WTC11 (cell line): ENCODE results near the gene NALCN. TPM values are rescaled to one million over a fixed set of nuclear protein-coding genes. Genes with fewer than 3 reads are reported as not detected.

ENCODE experiments used
- ATAC-seq: fragments of 200-7000 bp; cut with Tn5 transposase; 2 replicates; pipeline ENCODE4 v1.10.0; 2021; ENCODE audit warnings: mild to moderate bottlenecking, moderate library complexity
- CTCF ChIA-PET: fragments of 300-600 bp; sonication (Branson Sonifier 250); formaldehyde crosslinking; loops from one replicate; lab custom pipeline; 2021; ENCODE audit warnings: antibody characterized with exemption; lab: Charles Lee
- POLR2A ChIA-PET: fragments of 350-600 bp; sonication (Branson Sonifier 250); formaldehyde crosslinking; loops from one replicate; lab custom pipeline; 2021; ENCODE audit warnings: antibody characterized with exemption; lab: Charles Lee
- DNase-seq: peaks from one replicate; pipeline ENCODE4 v3.0.0; 2021; ENCODE audit warnings: low spot score
- H3K27ac Mint-ChIP-seq: 2 replicates; pipeline ENCODE4 v1.8.0; 2021; ENCODE audit warnings: mixed read lengths
- H3K27me3 Mint-ChIP-seq: 2 replicates; pipeline ENCODE4 v1.8.0; 2021; ENCODE audit warnings: low read depth, mild to moderate bottlenecking, moderate library complexity, mixed read lengths
- H3K36me3 Mint-ChIP-seq: 2 replicates; pipeline ENCODE4 v1.8.0; 2021; ENCODE audit warnings: mixed read lengths
- H3K4me1 Mint-ChIP-seq: 2 replicates; pipeline ENCODE4 v1.8.0; 2022; ENCODE audit warnings: mixed read lengths
- H3K4me3 Mint-ChIP-seq: 2 replicates; pipeline ENCODE4 v1.8.0; 2021; ENCODE audit warnings: mild to moderate bottlenecking, moderate library complexity, mixed read lengths
- H3K9me3 Mint-ChIP-seq: 2 replicates; pipeline ENCODE4 v1.8.0; 2021; ENCODE audit warnings: mixed read lengths
- CBFB ChIP-seq: sonication (generic); formaldehyde crosslinking; IDR thresholded peaks from 2 replicates; pipeline ENCODE4 v1.8.1; 2022; ENCODE audit warnings: mild to moderate bottlenecking, low read depth, missing genetic modification reagents
- CREM ChIP-seq: sonication (generic); formaldehyde crosslinking; IDR thresholded peaks from 2 replicates; pipeline ENCODE4 v1.8.1; 2022; ENCODE audit warnings: mild to moderate bottlenecking, missing genetic modification reagents, moderate library complexity
- OVOL2 ChIP-seq: fragments of 250-450 bp; sonication (Bioruptor Pico); IDR thresholded peaks from 2 replicates; pipeline ENCODE4 v1.9.0; 2021; ENCODE audit warnings: mild to moderate bottlenecking, borderline replicate concordance
- SMAD4 ChIP-seq: sonication (generic); formaldehyde crosslinking; IDR thresholded peaks from 2 replicates; pipeline ENCODE4 v1.8.0; 2022; ENCODE audit warnings: mild to moderate bottlenecking, missing genetic modification reagents
- SP1 ChIP-seq: sonication (generic); formaldehyde crosslinking; conservative IDR thresholded peaks from 2 replicates; pipeline ENCODE4 v1.8.1; 2022; ENCODE audit warnings: missing genetic modification reagents
- ZBTB21 ChIP-seq: sonication (generic); formaldehyde crosslinking; IDR thresholded peaks from 2 replicates; pipeline ENCODE4 v1.8.1; 2023; ENCODE audit warnings: mild to moderate bottlenecking, missing genetic modification reagents, borderline replicate concordance
- ZNF671 ChIP-seq: fragments of 250-450 bp; sonication (Bioruptor Pico); IDR thresholded peaks from 2 replicates; pipeline ENCODE4 v1.8.0; 2021; ENCODE audit warnings: mild to moderate bottlenecking
- total RNA-seq: library from RNA; stranded (reverse); gene quantifications from 3 replicates; pipeline ENCODE4 v1.2.3, GENCODE V29; 2021
- TF ChIP-seq, protein P1 (sequence below): sonication (generic); formaldehyde crosslinking; IDR thresholded peaks from 2 replicates; pipeline ENCODE4 v1.8.1; 2022; ENCODE audit warnings: low read depth, mild to moderate bottlenecking, moderate library complexity, missing genetic modification reagents, borderline replicate concordance
- TF ChIP-seq, protein P2 (sequence below): sonication (generic); formaldehyde crosslinking; IDR thresholded peaks from 2 replicates; pipeline ENCODE4 v1.8.0; 2022; ENCODE audit warnings: mild to moderate bottlenecking, missing genetic modification reagents
- TF ChIP-seq, protein P3 (sequence below): sonication (generic); formaldehyde crosslinking; IDR thresholded peaks from 2 replicates; pipeline ENCODE4 v1.8.1; 2023; ENCODE audit warnings: mild to moderate bottlenecking, missing genetic modification reagents
- TF ChIP-seq, protein P4 (sequence below): sonication (generic); formaldehyde crosslinking; IDR thresholded peaks from 2 replicates; pipeline ENCODE4 v1.8.1; 2023; ENCODE audit warnings: mild to moderate bottlenecking, missing genetic modification reagents, moderate library complexity
- TF ChIP-seq, protein P5 (sequence below): sonication (generic); formaldehyde crosslinking; IDR thresholded peaks from 2 replicates; pipeline ENCODE4 v1.8.0; 2023; ENCODE audit warnings: missing genetic modification reagents
- TF ChIP-seq, protein P6 (sequence below): sonication (generic); formaldehyde crosslinking; IDR thresholded peaks from 2 replicates; pipeline ENCODE4 v1.8.0; 2022; ENCODE audit warnings: mild to moderate bottlenecking, missing genetic modification reagents

Gene NALCN
- total RNA-seq, 1 experiment from 2014 or later = 0.33 TPM

DNA sequence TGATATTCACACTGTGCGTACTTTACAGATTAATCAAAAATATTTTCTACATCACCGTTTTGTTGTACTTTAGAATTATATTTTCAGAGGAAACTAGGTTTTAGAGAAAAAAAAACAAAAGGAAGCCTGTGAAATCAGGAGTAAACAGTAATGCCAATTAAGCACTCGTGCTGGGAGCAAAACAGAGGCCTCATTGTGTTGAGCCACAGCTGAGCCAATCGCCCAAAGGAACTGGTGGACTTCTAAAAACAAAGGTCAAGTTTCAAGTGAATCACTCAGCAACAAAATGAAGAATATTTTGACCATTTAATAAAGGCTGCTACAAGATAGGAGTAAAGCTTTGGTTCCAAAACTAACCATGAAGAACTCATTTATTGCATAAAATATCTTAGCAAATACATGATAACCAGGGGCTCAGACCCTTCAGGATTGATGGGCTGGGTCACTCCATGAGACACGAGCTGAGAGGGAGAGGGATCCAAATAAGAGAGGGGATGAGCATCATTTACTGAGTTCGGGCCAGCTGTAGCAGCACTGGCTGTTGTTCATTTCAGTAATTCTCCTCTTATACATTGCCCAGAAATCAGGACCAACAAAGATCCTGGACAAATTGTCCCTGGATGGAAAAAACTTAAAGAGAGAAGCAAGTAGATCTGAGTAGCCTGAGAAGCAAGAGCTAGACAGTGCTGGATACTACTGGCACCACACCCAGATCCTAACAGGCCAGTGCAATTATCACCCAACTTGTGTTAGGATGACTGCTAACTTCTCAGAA is 8.3 kb upstream of the NALCN start:
- H3K27me3 Mint-ChIP-seq = no peaks in the 10 kb centered on the region
- no peak for ATAC-seq
- CTCF ChIA-PET = no interaction called here

DNA sequence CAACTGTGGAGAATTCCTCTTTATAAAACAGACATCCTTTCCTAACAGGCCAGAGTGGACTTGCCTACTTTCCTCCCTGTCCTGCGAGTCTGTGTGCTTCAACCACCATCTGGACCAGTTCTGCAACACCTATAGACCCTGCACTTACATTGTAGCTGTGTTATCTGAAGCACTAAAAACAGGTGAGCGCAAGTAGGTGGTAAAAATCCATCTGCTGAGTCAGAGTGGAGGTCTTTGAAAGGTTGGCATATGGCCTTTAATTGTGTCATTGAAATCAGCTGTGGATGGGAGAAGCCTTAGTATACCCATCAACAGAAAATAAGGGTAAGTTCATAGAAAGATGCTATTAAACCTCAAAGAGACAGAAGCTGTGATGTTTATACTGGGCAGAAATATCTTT is 7.6 kb upstream of the NALCN start:
- no peaks in the 10 kb centered on the region for H3K9me3 Mint-ChIP-seq
- H3K27me3 Mint-ChIP-seq = no peaks in the 10 kb centered on the region; the same call in 1 of the 2 replicates
- no peak overlapping the region for H3K4me3 Mint-ChIP-seq
- ChIA-PET POLR2A (no interaction called here), CTCF (no interaction called here)
- ATAC-seq (no peak), DNase-seq (no peak)
- TF ChIP-seq ZBTB21 (CRISPR knock-in tag) (no peak), SMAD4 (CRISPR knock-in tag) (no peak), OVOL2 (CRISPR knock-in tag) (no peak), CREM (no peak), ZNF671 (no peak), CBFB (no peak)
- TF ChIP-seq, protein P1, sequence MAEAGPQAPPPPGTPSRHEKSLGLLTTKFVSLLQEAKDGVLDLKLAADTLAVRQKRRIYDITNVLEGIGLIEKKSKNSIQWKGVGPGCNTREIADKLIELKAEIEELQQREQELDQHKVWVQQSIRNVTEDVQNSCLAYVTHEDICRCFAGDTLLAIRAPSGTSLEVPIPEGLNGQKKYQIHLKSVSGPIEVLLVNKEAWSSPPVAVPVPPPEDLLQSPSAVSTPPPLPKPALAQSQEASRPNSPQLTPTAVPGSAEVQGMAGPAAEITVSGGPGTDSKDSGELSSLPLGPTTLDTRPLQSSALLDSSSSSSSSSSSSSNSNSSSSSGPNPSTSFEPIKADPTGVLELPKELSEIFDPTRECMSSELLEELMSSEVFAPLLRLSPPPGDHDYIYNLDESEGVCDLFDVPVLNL (CRISPR knock-in tag) = no peak
- TF ChIP-seq, protein P2, sequence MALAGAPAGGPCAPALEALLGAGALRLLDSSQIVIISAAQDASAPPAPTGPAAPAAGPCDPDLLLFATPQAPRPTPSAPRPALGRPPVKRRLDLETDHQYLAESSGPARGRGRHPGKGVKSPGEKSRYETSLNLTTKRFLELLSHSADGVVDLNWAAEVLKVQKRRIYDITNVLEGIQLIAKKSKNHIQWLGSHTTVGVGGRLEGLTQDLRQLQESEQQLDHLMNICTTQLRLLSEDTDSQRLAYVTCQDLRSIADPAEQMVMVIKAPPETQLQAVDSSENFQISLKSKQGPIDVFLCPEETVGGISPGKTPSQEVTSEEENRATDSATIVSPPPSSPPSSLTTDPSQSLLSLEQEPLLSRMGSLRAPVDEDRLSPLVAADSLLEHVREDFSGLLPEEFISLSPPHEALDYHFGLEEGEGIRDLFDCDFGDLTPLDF = no peak
- TF ChIP-seq, protein P3, sequence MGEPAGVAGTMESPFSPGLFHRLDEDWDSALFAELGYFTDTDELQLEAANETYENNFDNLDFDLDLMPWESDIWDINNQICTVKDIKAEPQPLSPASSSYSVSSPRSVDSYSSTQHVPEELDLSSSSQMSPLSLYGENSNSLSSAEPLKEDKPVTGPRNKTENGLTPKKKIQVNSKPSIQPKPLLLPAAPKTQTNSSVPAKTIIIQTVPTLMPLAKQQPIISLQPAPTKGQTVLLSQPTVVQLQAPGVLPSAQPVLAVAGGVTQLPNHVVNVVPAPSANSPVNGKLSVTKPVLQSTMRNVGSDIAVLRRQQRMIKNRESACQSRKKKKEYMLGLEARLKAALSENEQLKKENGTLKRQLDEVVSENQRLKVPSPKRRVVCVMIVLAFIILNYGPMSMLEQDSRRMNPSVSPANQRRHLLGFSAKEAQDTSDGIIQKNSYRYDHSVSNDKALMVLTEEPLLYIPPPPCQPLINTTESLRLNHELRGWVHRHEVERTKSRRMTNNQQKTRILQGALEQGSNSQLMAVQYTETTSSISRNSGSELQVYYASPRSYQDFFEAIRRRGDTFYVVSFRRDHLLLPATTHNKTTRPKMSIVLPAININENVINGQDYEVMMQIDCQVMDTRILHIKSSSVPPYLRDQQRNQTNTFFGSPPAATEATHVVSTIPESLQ (CRISPR knock-in tag) = no peak
- peaks cover 7% of the 10 kb centered on the region for H3K4me1 Mint-ChIP-seq
- H3K27ac Mint-ChIP-seq = no peak overlapping the region
- no peaks in the 10 kb centered on the region for H3K36me3 Mint-ChIP-seq

More for the DNA sequence above, 8.3 kb upstream of the NALCN start:
- H3K4me3 Mint-ChIP-seq = no peak overlapping the region
- H3K36me3 Mint-ChIP-seq = no peaks in the 10 kb centered on the region
- peaks cover under 1% of the 10 kb centered on the region for H3K4me1 Mint-ChIP-seq
- no peak overlapping the region for H3K27ac Mint-ChIP-seq
- POLR2A ChIA-PET = interaction anchor here (0.9 kb wide), 1 partner anchor 9 kb away, joined by 3 read pairs; the partner anchor contains the start of gene NALCN
- TF ChIP-seq, protein P3 (CRISPR knock-in tag) = no peak
- TF ChIP-seq, protein P4, sequence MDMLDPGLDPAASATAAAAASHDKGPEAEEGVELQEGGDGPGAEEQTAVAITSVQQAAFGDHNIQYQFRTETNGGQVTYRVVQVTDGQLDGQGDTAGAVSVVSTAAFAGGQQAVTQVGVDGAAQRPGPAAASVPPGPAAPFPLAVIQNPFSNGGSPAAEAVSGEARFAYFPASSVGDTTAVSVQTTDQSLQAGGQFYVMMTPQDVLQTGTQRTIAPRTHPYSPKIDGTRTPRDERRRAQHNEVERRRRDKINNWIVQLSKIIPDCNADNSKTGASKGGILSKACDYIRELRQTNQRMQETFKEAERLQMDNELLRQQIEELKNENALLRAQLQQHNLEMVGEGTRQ (CRISPR knock-in tag) = no peak
- TF ChIP-seq SP1 (CRISPR knock-in tag) = no peak
- TF ChIP-seq, protein P5, sequence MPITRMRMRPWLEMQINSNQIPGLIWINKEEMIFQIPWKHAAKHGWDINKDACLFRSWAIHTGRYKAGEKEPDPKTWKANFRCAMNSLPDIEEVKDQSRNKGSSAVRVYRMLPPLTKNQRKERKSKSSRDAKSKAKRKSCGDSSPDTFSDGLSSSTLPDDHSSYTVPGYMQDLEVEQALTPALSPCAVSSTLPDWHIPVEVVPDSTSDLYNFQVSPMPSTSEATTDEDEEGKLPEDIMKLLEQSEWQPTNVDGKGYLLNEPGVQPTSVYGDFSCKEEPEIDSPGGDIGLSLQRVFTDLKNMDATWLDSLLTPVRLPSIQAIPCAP = no peak
- TF ChIP-seq, protein P6, sequence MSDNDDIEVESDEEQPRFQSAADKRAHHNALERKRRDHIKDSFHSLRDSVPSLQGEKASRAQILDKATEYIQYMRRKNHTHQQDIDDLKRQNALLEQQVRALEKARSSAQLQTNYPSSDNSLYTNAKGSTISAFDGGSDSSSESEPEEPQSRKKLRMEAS (CRISPR knock-in tag) = no peak
- TF ChIP-seq, all 79 proteins: peak for 0
- DNase-seq = no peak
- no peaks in the 10 kb centered on the region for H3K9me3 Mint-ChIP-seq
